Neural cell (in vitro differentiated cells): ENCODE measurements around the gene MEIS1. TPM values are rescaled to one million over a fixed set of nuclear protein-coding genes. Genes with fewer than 3 reads are reported as not detected.

Source experiments
- H2AFZ ChIP-seq: fragments of 200-600, 300-800 bp; sonication (generic), shearing (Covaris generic); 2 replicates; pipeline ENCODE4 v1.6.0; 2014; ENCODE audit warnings: low read depth, mild to moderate bottlenecking, antibody characterized with exemption, low read length, moderate library complexity
- H3F3A ChIP-seq: fragments of 200-600 bp; shearing (Covaris generic); 2 replicates; pipeline ENCODE4 v1.6.1; 2016; ENCODE audit warnings: mild to moderate bottlenecking, moderate library complexity, mixed read lengths, antibody characterized with exemption, low read length; ENCODE audit not compliant: insufficient read depth, poor library complexity, severe bottlenecking
- H3K27ac ChIP-seq: fragments of 200-600, 300-800 bp; sonication (generic), shearing (Covaris generic); 2 replicates; pipeline ENCODE4 v1.5.1; 2014; ENCODE audit warnings: mild to moderate bottlenecking, low read length, moderate library complexity
- H3K27me3 ChIP-seq: fragments of 300-800, 200-600 bp; sonication (generic), shearing (Covaris generic); 2 replicates; pipeline ENCODE4 v1.6.0; 2014; ENCODE audit warnings: mild to moderate bottlenecking, low read depth, low read length, moderate library complexity; ENCODE audit not compliant: insufficient read depth
- H3K36me3 ChIP-seq: fragments of 300-800, 200-600 bp; sonication (generic), shearing (Covaris generic); 2 replicates; pipeline ENCODE4 v1.5.1; 2014; ENCODE audit warnings: mild to moderate bottlenecking, antibody characterized with exemption, low read length, moderate library complexity; ENCODE audit not compliant: insufficient read depth
- H3K4me2 ChIP-seq: fragments of 300-800, 200-600 bp; sonication (generic), shearing (Covaris generic); 2 replicates; pipeline ENCODE4 v1.6.0; 2014; ENCODE audit warnings: mild to moderate bottlenecking, low read length
- H3K4me3 ChIP-seq: fragments of 300-800, 200-600 bp; sonication (generic), shearing (Covaris generic); 2 replicates; pipeline ENCODE4 v1.5.1; 2014; ENCODE audit warnings: mild to moderate bottlenecking, low read length, moderate library complexity
- H3K79me2 ChIP-seq: fragments of 200-600 bp; shearing (Covaris generic); replicated peaks from 2 replicates; pipeline ENCODE4 v1.6.0; 2014; ENCODE audit warnings: mild to moderate bottlenecking, low read length, moderate library complexity; ENCODE audit not compliant: insufficient read depth
- H3K9ac ChIP-seq: fragments of 300-800, 200-600 bp; sonication (generic), shearing (Covaris generic); 2 replicates; pipeline ENCODE4 v1.6.1; 2016; ENCODE audit warnings: mild to moderate bottlenecking, low read length, mixed read lengths
- H3K9me2 ChIP-seq: fragments of 200-600 bp; shearing (Covaris generic); 2 replicates; pipeline ENCODE4 v1.6.1; 2016; ENCODE audit warnings: mild to moderate bottlenecking, low read length, mixed read lengths; ENCODE audit not compliant: insufficient read depth
- H3K9me3 ChIP-seq: fragments of 200-600, 300-800 bp; sonication (generic), shearing (Covaris generic); 2 replicates; pipeline ENCODE4 v1.6.1; 2016; ENCODE audit warnings: mild to moderate bottlenecking, mixed run types, low read length, moderate library complexity, mixed read lengths
- H4K20me1 ChIP-seq: fragments of 200-600 bp; shearing (Covaris generic); 2 replicates; pipeline ENCODE4 v1.6.1; 2016; ENCODE audit warnings: mild to moderate bottlenecking, mixed run types; ENCODE audit not compliant: insufficient read depth
- EP300 ChIP-seq: fragments of 450-650 bp; conservative IDR thresholded peaks from 2 replicates; pipeline ENCODE4 v1.6.1; 2014; ENCODE audit warnings: antibody characterized with exemption, mild to moderate bottlenecking, moderate library complexity; ENCODE audit not compliant: poor library complexity, severe bottlenecking
- EZH2 ChIP-seq: fragments of 200-600, 300-800 bp; shearing (Covaris generic), sonication (generic); IDR thresholded peaks from 2 replicates; pipeline ENCODE4 v1.6.1; 2014; ENCODE audit warnings: antibody characterized with exemption, low read length, borderline replicate concordance, mild to moderate bottlenecking; ENCODE audit not compliant: insufficient read depth, poor library complexity, severe bottlenecking
- MXI1 ChIP-seq: fragments of 450-650 bp; conservative IDR thresholded peaks from 2 replicates; pipeline ENCODE4 v1.6.1; 2014; ENCODE audit warnings: antibody characterized with exemption, mild to moderate bottlenecking; ENCODE audit not compliant: poor library complexity, severe bottlenecking
- POLR2AphosphoS5 ChIP-seq: IDR thresholded peaks from 2 replicates; pipeline ENCODE4 v1.6.1; 2012
- RAD21 ChIP-seq: fragments of 450-650 bp; conservative IDR thresholded peaks from 2 replicates; pipeline ENCODE4 v1.6.1; 2014; ENCODE audit warnings: antibody characterized with exemption, mild to moderate bottlenecking, moderate library complexity
- SMC3 ChIP-seq: fragments of 450-650 bp; conservative IDR thresholded peaks from 2 replicates; pipeline ENCODE4 v1.6.1; 2014; ENCODE audit warnings: antibody characterized with exemption, mild to moderate bottlenecking, moderate library complexity; ENCODE audit not compliant: poor library complexity
- TAF1 ChIP-seq: IDR thresholded peaks from 2 replicates; pipeline ENCODE4 v1.6.1; 2012; ENCODE audit warnings: low read depth
- polyA plus RNA-seq: library from polyadenylated mRNA; depleted of rRNA; stranded (reverse); fragments of >200 nt; gene quantifications from 2 replicates; pipeline ENCODE4 v1.2.3, GENCODE V29; 2014
- TF ChIP-seq, protein P1 (sequence below): fragments of 450-650 bp; IDR thresholded peaks from 2 replicates; pipeline ENCODE4 v1.5.1; 2014; ENCODE audit warnings: antibody characterized with exemption, mild to moderate bottlenecking, moderate library complexity; ENCODE audit not compliant: poor library complexity, severe bottlenecking
- TF ChIP-seq, protein P2 (sequence below): IDR thresholded peaks from 2 replicates; pipeline ENCODE4 v1.6.1; 2012; ENCODE audit warnings: borderline replicate concordance

Gene MEIS1
- polyA plus RNA-seq, 1 donor from 2014 or later: 46.5 TPM

DNA sequence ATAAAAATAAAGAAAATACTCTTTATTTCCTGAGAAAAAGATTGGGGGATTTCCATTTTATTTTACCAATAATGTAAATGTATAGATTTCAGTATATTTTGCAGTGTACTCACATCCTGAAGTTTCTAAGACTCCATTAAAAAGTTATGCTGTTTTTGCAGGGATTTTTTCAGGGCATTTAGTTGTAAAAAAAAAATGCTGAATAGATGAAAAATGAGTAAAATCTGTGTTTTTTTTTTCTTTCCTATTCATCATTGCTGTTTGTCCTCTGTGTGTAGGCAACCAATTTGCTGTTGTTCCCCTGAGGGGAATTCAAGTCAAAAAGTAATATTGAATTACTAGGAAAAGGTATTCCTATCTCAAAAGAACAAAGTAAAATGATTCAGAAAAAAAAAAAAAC lies 66.3 kb downstream of the MEIS1 start:
- Histone ChIP-seq H3F3A (no peaks in the 10 kb centered on the region), H3K9me3 (no peaks in the 10 kb centered on the region), H4K20me1 (no peaks in the 10 kb centered on the region), H3K9ac (no peak overlapping the region), H3K9me2 (no peaks in the 10 kb centered on the region), H3K27ac (no peak overlapping the region), H3K4me3 (no peak overlapping the region), H3K4me2 (no peak overlapping the region), H2AFZ (no peak overlapping the region), H3K36me3 (no peaks in the 10 kb centered on the region), H3K27me3 (no peaks in the 10 kb centered on the region), H3K79me2 (peaks cover 12% of the 10 kb centered on the region)
- TF ChIP-seq MXI1 (no peak), SMC3 (no peak)
- TF ChIP-seq, protein P1, sequence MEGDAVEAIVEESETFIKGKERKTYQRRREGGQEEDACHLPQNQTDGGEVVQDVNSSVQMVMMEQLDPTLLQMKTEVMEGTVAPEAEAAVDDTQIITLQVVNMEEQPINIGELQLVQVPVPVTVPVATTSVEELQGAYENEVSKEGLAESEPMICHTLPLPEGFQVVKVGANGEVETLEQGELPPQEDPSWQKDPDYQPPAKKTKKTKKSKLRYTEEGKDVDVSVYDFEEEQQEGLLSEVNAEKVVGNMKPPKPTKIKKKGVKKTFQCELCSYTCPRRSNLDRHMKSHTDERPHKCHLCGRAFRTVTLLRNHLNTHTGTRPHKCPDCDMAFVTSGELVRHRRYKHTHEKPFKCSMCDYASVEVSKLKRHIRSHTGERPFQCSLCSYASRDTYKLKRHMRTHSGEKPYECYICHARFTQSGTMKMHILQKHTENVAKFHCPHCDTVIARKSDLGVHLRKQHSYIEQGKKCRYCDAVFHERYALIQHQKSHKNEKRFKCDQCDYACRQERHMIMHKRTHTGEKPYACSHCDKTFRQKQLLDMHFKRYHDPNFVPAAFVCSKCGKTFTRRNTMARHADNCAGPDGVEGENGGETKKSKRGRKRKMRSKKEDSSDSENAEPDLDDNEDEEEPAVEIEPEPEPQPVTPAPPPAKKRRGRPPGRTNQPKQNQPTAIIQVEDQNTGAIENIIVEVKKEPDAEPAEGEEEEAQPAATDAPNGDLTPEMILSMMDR: no peak
- TF ChIP-seq, protein P2, sequence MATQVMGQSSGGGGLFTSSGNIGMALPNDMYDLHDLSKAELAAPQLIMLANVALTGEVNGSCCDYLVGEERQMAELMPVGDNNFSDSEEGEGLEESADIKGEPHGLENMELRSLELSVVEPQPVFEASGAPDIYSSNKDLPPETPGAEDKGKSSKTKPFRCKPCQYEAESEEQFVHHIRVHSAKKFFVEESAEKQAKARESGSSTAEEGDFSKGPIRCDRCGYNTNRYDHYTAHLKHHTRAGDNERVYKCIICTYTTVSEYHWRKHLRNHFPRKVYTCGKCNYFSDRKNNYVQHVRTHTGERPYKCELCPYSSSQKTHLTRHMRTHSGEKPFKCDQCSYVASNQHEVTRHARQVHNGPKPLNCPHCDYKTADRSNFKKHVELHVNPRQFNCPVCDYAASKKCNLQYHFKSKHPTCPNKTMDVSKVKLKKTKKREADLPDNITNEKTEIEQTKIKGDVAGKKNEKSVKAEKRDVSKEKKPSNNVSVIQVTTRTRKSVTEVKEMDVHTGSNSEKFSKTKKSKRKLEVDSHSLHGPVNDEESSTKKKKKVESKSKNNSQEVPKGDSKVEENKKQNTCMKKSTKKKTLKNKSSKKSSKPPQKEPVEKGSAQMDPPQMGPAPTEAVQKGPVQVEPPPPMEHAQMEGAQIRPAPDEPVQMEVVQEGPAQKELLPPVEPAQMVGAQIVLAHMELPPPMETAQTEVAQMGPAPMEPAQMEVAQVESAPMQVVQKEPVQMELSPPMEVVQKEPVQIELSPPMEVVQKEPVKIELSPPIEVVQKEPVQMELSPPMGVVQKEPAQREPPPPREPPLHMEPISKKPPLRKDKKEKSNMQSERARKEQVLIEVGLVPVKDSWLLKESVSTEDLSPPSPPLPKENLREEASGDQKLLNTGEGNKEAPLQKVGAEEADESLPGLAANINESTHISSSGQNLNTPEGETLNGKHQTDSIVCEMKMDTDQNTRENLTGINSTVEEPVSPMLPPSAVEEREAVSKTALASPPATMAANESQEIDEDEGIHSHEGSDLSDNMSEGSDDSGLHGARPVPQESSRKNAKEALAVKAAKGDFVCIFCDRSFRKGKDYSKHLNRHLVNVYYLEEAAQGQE: no peak

DNA sequence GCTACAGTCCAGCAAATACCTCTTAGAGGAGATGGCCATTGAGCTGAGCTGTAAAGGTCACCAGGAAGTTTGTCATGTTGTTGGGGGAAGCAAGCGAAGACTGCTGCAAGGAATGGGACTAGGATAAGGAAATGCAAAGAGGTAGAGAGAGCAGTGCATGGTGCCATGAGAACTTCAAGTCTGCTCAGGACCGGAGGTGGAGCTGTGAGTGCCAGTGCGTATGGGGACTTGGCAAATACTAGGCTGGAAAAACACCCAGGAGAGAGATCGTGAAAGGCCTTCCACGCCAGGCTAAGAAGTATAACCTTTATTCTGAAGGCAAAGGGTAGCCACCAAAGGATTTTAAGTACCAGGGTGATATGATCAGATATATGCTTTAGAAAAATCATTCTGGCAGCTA lies 71.3 kb downstream of the MEIS1 start:
- Histone ChIP-seq H3K9me2 (no peaks in the 10 kb centered on the region), H3K27ac (no peak overlapping the region), H3K4me3 (no peak overlapping the region), H3K36me3 (no peaks in the 10 kb centered on the region), H3K9ac (no peak overlapping the region), H3K4me2 (no peak overlapping the region), H3F3A (no peaks in the 10 kb centered on the region), H3K79me2 (no peaks in the 10 kb centered on the region), H3K27me3 (no peaks in the 10 kb centered on the region), H4K20me1 (no peaks in the 10 kb centered on the region), H2AFZ (no peak overlapping the region), H3K9me3 (no peaks in the 10 kb centered on the region)
- TF ChIP-seq, protein P1: no peak
- no peak for TF ChIP-seq EP300
- no peak for TF ChIP-seq EZH2
- no peak for TF ChIP-seq POLR2AphosphoS5
- TF ChIP-seq SMC3: no peak
- TF ChIP-seq, protein P2: no peak
- TF ChIP-seq MXI1: no peak
- no peak for TF ChIP-seq TAF1
- TF ChIP-seq RAD21: no peak
